GM12875 (cell line): Measurements from ENCODE around the gene STAT6.

Experiments
- H3K4me3 ChIP-seq: one replicate; pipeline ENCODE4 v1.5.1; 2011; ENCODE audit warnings: low read depth, low read length, control low read depth
- TF ChIP-seq, protein P1 (sequence below): IDR thresholded peaks from 2 replicates; pipeline ENCODE4 v1.5.1; 2011; ENCODE audit warnings: low read depth, mild to moderate bottlenecking, control low read depth, inconsistent platforms, low read length, moderate library complexity, borderline replicate concordance; ENCODE audit not compliant: insufficient read depth

Gene STAT6

DNA sequence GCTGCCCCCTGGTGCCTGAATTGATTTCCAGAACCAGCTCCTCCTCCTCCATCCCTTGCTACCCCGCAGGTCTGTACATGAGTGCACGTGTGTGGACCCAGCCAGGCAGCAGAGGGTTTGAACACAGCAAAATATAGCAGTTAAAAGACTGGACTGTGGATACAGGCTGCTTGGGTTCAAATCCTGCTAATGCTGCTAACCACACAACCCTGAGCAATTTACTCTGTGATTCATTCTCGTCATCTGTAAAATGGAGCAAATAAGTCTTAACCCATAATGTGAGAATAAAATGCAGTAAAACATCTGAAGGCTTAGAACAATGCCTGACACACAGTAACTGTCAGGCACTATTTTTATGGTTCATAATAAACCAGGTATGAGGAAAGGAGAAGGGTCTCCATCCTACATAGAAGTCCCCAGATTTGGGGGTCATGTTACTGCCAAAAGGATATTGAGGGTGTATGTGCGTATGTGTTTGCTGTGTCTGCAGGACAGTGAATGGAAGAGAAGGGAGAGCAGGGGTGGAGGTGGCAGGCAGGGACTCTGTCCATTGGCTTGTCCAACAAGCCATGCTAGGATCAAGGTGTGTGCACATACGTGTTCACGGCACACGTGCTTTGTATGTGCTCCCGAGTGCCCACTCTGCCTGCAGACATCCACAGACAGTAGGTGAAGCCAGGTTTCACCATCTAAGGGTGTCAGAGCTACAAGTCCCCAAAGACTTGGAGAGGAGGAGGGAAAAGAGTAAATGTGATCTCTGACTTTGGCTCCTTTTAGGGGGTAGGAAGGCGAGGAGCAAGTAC, 1.5 kb upstream of the STAT6 start:
- H3K4me3 ChIP-seq: no peak overlapping the region
- TF ChIP-seq, protein P1, sequence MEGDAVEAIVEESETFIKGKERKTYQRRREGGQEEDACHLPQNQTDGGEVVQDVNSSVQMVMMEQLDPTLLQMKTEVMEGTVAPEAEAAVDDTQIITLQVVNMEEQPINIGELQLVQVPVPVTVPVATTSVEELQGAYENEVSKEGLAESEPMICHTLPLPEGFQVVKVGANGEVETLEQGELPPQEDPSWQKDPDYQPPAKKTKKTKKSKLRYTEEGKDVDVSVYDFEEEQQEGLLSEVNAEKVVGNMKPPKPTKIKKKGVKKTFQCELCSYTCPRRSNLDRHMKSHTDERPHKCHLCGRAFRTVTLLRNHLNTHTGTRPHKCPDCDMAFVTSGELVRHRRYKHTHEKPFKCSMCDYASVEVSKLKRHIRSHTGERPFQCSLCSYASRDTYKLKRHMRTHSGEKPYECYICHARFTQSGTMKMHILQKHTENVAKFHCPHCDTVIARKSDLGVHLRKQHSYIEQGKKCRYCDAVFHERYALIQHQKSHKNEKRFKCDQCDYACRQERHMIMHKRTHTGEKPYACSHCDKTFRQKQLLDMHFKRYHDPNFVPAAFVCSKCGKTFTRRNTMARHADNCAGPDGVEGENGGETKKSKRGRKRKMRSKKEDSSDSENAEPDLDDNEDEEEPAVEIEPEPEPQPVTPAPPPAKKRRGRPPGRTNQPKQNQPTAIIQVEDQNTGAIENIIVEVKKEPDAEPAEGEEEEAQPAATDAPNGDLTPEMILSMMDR: peak; percentile 75

DNA sequence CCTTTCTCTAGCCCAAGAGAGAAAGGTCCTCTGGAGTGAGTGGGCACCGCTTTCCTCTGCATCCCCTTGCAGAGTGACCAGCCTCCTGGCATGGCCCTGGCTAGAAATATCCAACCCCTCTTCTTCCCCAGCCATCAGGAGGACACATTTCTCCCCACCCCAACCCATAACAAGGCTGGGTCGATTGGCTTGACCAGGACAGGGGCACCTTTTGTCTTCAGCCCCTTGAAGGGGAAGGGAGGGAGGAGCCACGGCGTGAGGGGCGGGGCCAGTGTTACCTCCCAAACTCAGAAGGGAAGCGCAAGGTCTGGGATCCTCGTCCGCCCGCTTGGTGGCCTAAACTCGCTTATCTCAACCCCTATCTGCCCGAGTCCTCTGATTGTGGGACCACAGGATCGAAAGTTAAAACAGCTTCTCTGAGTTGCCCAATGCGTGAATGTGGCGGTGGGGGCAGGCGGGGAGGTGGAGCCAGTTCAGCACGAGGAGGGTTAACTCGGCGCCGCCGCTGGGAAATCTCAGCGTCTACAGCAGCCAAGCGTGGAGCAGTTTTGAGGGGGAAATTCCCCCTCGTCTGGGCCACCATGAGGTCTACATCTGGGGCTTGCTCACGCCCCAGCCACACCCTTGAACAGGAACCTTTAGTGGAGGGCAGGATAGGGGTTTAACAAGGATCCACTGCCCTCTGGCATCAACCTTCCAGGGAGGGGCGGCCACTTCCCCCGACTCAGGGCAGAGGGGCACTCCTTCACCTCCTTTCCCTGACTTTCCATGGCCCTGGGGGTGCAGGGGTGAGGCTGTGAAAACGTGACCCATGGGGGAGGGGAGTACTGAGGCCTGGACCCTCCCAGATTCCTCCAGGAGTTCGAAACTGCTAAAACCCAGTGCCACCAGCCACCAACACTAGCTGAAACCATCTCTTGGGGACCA, 795 bp downstream of the STAT6 start:
- TF ChIP-seq, protein P1: 0 out of 2 replicates have a peak, but pooled peaks have one; percentile 4
- peak overlapping the region; percentile 85 for H3K4me3 ChIP-seq

DNA sequence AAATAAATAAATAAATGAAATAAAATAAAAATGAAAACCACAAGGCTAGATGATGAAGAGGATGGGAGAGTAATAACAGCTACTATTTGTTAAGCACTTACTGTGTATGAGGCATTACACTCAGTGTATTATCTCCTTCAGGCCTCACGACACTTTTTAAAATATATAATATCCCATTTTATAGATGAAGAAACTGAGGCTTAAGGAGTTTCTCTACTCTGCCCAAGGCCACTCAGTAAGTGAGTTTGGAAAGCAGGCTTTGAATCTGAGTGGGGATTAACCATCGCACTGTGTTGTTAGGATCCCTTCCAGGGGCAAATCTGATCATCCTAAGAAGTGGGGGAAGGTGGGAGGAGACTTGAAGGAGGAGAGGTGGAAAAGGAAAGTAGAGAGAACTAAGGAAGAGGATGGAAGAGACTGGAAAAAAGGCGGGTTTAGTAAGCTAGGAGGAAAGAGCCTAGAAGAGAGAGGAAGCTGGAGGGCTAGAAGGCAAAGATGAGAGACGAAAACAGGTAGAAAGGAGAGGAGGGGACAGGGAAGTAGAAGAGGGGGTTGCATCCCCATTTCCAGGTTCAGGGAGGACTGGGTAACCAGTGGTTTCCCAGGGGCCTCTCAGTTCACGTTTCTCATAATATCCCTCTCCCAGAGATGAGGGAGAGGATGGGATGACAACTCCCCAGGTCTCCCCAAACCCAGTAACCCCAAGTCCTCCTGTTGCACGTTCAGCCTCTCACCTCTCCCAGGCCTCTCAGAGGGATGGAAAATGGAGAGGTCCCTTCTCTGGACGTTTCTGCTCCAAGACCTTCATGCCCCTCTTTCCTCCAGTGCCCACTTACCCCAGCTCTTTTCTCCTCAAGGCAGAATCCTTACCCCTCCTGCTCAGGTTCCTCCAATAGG, 1.7 kb downstream of the STAT6 start:
- peak overlapping the region; percentile 85 for H3K4me3 ChIP-seq
- TF ChIP-seq, protein P1: no peak

DNA sequence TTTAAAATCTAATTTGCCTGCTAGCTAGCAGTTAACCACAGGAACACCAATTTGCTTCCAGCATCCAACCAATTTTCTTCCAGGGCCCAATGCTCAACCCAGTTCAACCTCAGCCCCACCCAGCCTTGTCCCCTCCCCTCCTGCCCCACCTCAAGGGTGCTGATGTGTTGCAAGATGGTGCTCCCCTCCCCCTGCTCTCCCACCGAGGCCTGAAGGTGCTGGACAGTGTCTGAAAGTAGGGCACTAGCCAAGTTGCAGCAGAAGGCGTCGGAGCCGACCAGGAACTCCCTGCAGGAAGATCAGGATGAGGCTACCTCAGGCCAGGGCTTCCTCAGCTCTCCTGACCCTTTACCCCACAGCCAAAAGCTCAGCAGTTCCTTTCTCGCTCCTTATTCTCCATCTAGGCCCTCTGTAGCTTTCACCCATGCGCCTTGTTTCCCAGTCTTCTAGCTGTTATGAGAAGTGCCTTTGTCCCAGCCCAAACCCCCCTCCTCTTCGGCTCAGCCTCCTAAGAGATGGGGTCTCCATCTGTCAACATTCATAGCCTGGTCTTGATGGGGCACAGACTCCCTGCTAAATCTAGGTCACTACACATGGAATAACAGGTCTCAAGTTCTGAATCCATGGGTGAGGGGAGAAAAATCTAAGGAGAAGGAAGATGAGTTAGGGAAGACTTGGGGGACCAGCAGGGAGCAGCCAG, 3.6 kb downstream of the STAT6 start:
- TF ChIP-seq, protein P1: no peak
- H3K4me3 ChIP-seq: no peak overlapping the region

DNA sequence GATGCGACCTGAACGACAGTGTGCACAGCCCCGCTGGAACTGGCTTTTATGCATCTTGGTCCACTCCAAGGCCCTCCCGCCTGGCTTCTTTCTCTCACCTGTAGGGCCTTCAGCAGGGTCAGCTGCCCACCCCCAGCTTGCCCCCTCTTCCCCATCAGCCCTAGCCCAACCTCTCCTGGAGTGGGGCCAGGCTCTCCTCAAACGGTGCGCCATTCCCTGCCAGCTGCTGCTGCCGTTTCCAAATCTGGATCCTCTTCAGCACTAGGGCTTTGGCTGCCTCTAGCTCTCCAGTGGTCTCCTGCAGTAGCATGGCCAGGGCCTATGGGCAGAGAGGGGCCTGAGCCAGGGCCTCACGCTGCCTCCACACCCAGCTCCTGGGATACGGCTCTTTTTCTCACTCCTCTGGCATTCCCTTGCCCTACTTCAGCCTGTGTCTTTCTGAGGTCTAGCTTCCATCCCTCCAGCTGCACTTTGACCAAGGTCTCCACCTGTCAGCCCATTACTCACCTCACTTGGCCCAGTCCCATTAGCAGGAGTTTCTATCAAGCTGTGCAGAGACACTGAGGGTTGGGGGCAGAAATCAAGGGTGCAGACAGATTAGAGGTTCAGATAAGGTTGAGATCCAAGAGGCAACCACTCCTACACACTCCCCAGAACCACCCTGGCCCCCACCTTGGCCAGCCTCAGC, 5.0 kb downstream of the STAT6 start:
- TF ChIP-seq, protein P1: no peak
- H3K4me3 ChIP-seq: no peak overlapping the region
